ACHN (cell line): Measurements from ENCODE around the gene TTC28.
"Not testable (repeated sequence)": the region's sequence is repeated elsewhere in the genome, so short reads cannot be mapped to it uniquely, and the experiment has no call there.

Experiments
- DNase-seq: peaks from one replicate; pipeline ENCODE4 v3.0.0-alpha.2; 2015
- in situ Hi-C: cut with HindIII; loops from 2 replicates; pipeline ENCODE4 v1.10.0; 2017; ENCODE audit warnings: low sequenced_read_pairs, low pct_ligation_motif_present, low pct_unique_long_range_greater_than_20kb

The TTC28 gene

GRCh38 chr22:28680813-28681490, 1.3 kb upstream of the TTC28 start:
- in situ Hi-C loops, result not testable (repeated sequence)
- DNase-seq, result peak; percentile 34

- in situ Hi-C loops, result not testable (repeated sequence)
Observed at GRCh38 chr22:28678778-28679610, 646 bp downstream of the TTC28 start.

GRCh38 chr22:28678170-28678569, 1.5 kb downstream of the TTC28 start:
- in situ Hi-C loops, result not testable (repeated sequence)

More at GRCh38 chr22:28678778-28679610, 646 bp downstream of the TTC28 start:
- DNase-seq, result peak; percentile 15

GRCh38 chr22:28674121-28674563, 5.5 kb downstream of the TTC28 start:
- DNase-seq, result peak; percentile 35
- in situ Hi-C loops, result no loop called here

More at GRCh38 chr22:28678170-28678569, 1.5 kb downstream of the TTC28 start:
- not testable (repeated sequence) for DNase-seq

GRCh38 chr22:28670756-28671155, 8.9 kb downstream of the TTC28 start:
- in situ Hi-C loops, result no loop called here
- DNase-seq, result no peak

- in situ Hi-C loops, result no loop called here
- DNase-seq, result no peak
Observed at GRCh38 chr22:28670161-28670560, 9.5 kb downstream of the TTC28 start.

- DNase-seq, result no peak
- in situ Hi-C loops, result no loop called here
Observed at GRCh38 chr22:28669387-28669786, 10.3 kb downstream of the TTC28 start.

- in situ Hi-C loops, result not testable (repeated sequence)
Observed at GRCh38 chr22:28663569-28663942, 16.1 kb downstream of the TTC28 start.

GRCh38 chr22:28658448-28658847, 21.2 kb downstream of the TTC28 start:
- in situ Hi-C loops, result no loop called here

More at GRCh38 chr22:28663569-28663942, 16.1 kb downstream of the TTC28 start:
- not testable (repeated sequence) for DNase-seq

GRCh38 chr22:28656181-28656580, 23.5 kb downstream of the TTC28 start:
- in situ Hi-C loops, result no loop called here
- no peak for DNase-seq

More at GRCh38 chr22:28658448-28658847, 21.2 kb downstream of the TTC28 start:
- no peak for DNase-seq

- no peak for DNase-seq
- in situ Hi-C loops, result no loop called here
Observed at GRCh38 chr22:28650463-28650862, 29.2 kb downstream of the TTC28 start.

- no peak for DNase-seq
- in situ Hi-C loops, result no loop called here
Observed at GRCh38 chr22:28648792-28649191, 30.8 kb downstream of the TTC28 start.

GRCh38 chr22:28647216-28647615, 32.4 kb downstream of the TTC28 start:
- no peak for DNase-seq

GRCh38 chr22:28639321-28639720, 40.3 kb downstream of the TTC28 start:
- in situ Hi-C loops, result no loop called here

More at GRCh38 chr22:28647216-28647615, 32.4 kb downstream of the TTC28 start:
- in situ Hi-C loops, result no loop called here

GRCh38 chr22:28637225-28637624, 42.4 kb downstream of the TTC28 start:
- in situ Hi-C loops, result no loop called here

More at GRCh38 chr22:28639321-28639720, 40.3 kb downstream of the TTC28 start:
- DNase-seq, result no peak

GRCh38 chr22:28630177-28630574, 49.5 kb downstream of the TTC28 start:
- DNase-seq, result no peak
- in situ Hi-C loops, result no loop called here

More at GRCh38 chr22:28637225-28637624, 42.4 kb downstream of the TTC28 start:
- DNase-seq, result no peak

GRCh38 chr22:28629420-28630176, 50.0 kb downstream of the TTC28 start:
- peak; percentile 0 for DNase-seq
- in situ Hi-C loops, result no loop called here

- in situ Hi-C loops, result no loop called here
- no peak for DNase-seq
Observed at GRCh38 chr22:28628766-28629165, 50.9 kb downstream of the TTC28 start.

GRCh38 chr22:28627791-28628190, 51.8 kb downstream of the TTC28 start:
- in situ Hi-C loops, result no loop called here
- DNase-seq, result no peak
